KOPT-K1 (cell line): ENCODE results near the gene TCEAL8.
"Not testable (repeated sequence)": the region's sequence is repeated elsewhere in the genome, so short reads cannot be mapped to it uniquely, and the experiment has no call there.

Source experiments
- H3K27ac ChIP-seq: fragments of 200-600 bp; sonication (generic); 2 replicates; pipeline ENCODE4 v1.5.1; 2016; ENCODE audit warnings: antibody characterized with exemption, mild to moderate bottlenecking, low read depth, low read length; ENCODE audit not compliant: poor library complexity, severe bottlenecking
- H3K36me3 ChIP-seq: fragments of 200-600 bp; sonication (generic); 2 replicates; pipeline ENCODE4 v1.5.1; 2017; ENCODE audit warnings: antibody characterized with exemption, mild to moderate bottlenecking, low read length, moderate library complexity; ENCODE audit not compliant: insufficient read depth
- H3K9me3 ChIP-seq: fragments of 200-600 bp; sonication (generic); 2 replicates; pipeline ENCODE4 v1.5.1; 2017; ENCODE audit warnings: antibody characterized with exemption, low read length, mild to moderate bottlenecking; ENCODE audit not compliant: insufficient read depth, poor library complexity, severe bottlenecking

TCEAL8 gene

DNA sequence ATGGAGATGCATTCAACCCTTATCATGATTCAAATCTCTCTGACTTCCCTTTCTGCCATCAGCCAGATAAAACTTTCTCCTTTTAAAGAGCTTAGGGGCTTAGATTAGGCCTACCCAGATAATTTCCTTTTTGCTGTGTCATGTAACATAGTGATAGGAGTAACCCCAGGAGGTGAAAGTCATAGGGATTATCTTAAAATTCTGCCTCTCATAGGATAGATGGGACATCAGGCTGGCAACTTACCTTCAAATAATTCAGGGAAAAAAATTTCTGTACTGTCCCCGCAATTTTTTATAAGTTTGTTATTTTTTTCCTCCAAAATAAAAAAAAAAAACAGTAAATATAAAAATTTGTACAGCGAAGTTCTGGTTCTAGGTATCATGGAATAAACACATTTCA is 19.3 kb downstream of the TCEAL8 start:
- H3K9me3 ChIP-seq, H3K27ac ChIP-seq, H3K36me3 ChIP-seq: not testable (repeated sequence)

DNA sequence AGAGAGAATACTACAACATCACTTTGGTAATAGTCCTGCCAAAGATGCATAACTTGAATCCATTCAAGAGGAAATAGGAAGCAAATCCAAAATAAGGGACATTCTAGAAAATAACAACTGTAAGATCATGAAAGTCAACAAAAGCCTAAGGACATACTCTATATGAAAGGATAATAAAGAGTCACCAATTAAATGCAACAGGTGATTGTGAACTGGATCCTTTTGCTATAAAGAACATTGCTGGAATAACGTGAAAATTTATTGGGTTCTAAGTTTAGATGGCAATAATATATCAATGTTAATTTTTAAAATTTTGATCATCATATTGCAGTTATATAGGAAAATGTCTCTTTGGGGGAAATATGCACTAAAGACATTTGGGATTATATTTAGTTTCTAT is 20.1 kb downstream of the TCEAL8 start:
- Histone ChIP-seq H3K27ac (no peak overlapping the region), H3K9me3 (no peaks in the 10 kb centered on the region)

DNA sequence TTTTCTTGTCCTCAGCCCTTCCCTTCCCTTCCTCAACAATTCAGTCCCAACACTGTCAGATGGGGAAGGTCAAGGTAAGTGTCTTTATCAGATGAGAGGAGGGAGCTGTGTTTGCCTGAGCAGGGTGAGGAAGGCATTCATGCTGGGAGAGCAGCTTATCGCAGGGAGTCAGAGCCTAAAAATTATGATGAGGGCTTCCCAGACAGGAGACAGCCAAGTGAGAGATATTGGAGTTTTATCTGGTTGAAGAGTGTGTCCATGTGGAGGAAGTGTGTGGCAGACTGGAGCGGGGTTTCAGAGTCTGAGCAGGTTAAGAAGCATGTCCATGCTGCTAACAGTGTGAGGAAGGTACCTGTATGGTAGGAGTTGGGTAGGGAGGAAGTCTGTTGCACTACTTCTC is 21.7 kb downstream of the TCEAL8 start:
- H3K36me3 ChIP-seq: no peaks in the 10 kb centered on the region
- H3K27ac ChIP-seq: no peak overlapping the region
- H3K9me3 ChIP-seq: no peaks in the 10 kb centered on the region

More for the DNA sequence above, 20.1 kb downstream of the TCEAL8 start:
- no peaks in the 10 kb centered on the region for H3K36me3 ChIP-seq

DNA sequence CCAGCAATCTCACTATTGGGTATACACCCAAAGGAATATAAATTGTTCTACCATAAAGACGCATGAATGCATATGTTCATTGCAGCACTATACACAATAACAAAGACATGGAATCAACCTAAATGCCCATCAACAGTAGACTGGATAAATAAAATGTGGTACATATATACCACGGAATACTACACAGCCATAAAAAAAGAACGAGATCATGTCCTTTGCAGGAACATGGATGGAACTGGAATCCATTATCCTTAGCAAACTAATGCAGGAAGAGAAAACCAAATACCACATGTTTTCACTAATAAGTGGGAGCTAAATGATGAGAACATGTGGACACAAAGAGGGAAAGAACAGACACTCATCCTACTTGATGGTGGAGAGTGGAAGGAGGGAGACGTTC is 29.0 kb downstream of the TCEAL8 start:
- not testable (repeated sequence) for H3K9me3 ChIP-seq, H3K36me3 ChIP-seq, H3K27ac ChIP-seq

DNA sequence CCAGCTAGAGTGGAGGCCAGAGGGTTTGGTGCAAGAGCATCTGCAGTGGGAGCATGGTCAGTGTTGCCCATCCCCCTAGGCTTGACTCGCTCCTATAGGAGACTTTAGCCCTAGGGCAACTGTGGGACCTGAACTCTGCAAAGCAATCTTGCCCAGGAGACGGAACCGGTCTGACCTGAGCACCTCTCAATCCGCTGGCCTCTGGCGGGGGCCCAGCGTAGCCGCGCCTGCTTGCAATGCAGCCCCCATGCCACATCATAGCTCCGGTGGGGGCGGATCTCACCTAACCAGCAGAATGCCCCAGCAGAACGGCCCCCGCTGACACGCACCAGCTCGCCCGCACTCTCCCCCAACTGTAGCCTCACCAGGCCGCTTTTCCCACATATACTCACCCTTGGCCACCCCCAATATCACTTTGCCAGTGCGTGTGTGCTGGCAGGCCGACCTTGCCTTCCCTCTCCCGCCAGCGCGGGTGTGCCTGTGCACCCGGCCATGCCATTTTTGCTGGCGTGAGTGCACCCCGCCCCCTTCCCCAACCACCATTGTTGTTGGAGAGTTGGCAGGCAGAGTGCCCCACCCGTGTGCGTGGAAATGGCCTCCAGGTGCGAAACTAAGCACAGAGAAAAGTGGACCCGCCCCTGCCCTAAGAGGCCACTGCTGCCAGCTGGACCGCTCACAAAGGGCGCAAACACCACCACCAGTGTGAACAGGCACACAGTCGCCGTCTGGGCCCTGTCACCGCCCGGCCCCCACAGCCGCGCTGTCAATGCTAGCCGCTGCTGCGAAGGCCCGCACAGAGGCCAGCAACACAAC is 34.2 kb downstream of the TCEAL8 start:
- Histone ChIP-seq H3K36me3 (peaks cover 13% of the 10 kb centered on the region), H3K9me3 (no peaks in the 10 kb centered on the region), H3K27ac (no peak overlapping the region)

DNA sequence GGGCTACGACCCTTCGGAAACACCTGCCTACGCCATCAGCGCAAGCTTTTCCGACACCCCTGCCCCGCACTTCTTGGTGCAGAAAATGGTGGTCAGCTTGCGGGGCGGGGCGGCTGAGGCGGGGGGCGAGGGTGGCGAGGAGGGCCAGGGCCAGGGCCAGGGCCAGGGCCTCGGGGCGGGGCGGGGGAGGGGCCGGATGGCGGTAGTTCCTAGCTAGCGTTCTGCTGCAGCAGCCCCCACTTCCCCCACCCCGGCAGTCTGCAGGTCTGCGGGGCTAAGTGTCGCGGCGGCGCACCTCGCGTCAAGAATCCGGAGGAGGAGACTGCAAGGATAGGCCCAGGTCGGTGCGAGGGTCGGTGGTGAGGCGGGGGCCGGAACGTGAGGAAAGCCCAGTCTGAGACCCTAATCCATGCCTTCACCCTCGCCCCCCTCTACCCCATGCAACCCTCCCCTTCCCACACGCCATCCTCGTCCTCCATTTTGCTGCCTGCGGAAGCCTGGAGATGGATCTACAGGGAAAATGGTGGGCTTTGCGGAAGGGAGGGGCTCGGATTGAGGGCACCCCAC is 39.4 kb downstream of the TCEAL8 start:
- Histone ChIP-seq H3K9me3 (no peaks in the 10 kb centered on the region), H3K36me3 (peaks cover 13% of the 10 kb centered on the region), H3K27ac (peak overlapping the region; percentile 80)

DNA sequence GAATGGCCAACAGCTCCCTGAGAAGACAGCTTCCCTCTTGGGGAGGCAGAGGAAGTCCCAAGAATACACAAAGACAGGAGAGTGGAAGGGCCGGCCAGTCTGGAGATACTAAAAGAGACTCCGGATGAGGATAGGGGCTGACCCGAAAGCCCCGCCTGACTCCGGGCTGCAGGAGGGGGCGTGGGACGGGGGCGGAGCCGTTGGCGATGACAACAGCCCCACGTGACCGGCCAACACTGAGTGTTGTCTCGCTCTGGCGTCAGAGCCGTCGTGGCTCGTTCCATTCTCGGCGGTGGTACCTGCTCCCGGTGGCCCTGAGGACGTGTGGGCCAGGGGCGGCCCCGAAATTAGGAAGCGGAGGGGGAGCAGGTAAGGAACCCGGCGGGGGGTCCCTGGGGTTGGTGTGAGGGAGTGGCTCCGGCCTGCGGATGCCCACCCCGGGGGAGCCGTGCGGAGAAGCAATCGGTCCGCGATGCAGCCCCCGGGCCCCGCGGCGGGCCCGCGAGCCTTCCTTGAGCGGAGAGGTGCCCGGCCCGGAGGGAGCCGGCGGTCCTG is 40.0 kb downstream of the TCEAL8 start, which contains the start of gene BEX4:
TSS of gene BEX4 (plus strand) at position 239 of the 555 bp plus-strand sequence. CDS start 1,046 bp downstream, outside the sequence.
- peak within 1 kb of the TSS; percentile 80 for H3K27ac ChIP-seq
- no peaks in the 10 kb centered on the region for H3K9me3 ChIP-seq
- peaks cover 13% of the 10 kb centered on the region for H3K36me3 ChIP-seq

DNA sequence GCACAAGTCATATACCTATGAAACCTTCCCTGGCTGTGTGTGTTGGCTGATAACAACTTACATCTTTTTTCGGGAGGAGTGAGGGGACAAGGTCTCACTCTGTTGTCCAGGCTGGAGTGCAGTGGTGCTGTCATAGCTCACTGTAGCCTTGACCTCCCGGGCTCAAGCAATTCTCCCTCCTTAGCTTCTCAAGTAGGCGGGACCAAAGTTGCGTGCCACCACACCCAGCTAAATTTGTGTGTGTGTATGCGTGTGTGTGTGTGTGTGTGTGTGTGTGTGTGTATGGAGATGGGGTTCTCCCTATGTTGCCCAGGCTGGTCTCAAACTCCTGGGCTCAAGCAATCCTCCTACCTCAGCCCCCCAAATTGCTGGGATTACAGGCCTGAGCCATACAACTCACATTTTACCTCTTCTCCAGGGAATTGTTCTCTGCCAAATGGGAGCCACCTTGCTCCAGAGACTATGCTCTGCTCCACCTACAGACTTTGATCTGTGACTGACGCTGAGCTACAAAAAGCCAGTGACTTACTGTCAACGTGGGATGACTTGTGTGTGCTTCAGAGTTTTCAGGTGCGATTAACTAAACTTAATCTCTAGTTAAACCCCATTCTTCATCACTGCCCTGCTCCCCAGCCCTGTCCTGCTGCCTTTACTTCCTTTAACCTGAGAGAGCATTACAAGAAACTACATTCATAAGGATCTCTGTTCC is 42.1 kb downstream of the TCEAL8 start:
- peaks cover 13% of the 10 kb centered on the region for H3K36me3 ChIP-seq
- H3K9me3 ChIP-seq: no peaks in the 10 kb centered on the region
- no peak overlapping the region for H3K27ac ChIP-seq

DNA sequence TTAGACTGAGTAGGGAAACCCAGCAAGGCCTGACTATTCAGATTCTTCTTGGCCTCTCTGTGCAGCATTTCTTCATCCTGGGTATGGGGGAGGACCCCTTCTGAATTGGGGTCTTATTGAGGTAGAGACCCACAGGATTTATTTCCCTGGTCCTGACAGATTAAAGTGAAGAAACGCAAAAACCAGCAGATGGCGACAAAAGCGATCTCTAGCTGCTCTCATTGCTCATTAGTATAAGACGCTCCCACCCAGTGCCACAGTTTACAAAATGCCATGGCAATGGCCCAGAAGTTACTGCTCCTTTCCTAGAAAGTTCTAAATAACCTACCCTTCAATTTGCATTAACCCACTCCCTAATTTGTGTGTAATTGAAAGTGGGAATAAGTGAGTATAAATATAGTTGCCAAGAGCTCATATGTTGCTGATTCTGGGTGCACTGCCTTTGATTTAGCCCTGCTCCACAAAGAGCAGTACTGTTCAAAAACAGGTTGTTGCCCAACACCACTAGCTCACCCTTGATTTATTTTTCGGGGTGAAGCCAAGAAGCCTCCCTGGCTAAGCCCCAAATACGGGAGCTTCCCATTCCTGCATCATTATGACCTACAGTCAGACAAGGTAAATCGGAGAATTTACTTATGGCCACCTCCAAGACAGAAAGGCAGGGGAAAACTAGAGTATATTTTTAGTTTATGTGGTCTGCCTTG is 43.8 kb downstream of the TCEAL8 start:
- no peak overlapping the region for H3K27ac ChIP-seq
- no peaks in the 10 kb centered on the region for H3K36me3 ChIP-seq
- no peaks in the 10 kb centered on the region for H3K9me3 ChIP-seq

DNA sequence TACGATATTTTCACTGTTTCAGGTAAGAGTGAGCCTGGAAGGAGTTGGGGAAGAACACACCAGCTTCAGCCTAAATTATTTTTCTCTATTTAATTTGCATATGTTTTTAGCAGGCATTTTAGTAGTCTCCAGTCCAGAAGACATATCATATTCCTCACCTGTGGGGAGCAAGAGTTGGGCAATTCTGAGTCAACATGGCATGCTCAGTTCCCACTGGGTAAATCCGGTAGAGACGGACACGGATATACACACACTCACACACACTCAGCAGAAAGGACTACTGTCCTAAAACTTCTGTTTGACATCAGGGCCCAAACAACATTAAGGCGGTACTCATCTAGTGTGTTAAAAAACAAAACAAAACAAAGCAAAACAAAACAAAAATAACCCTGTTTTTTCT is 44.9 kb downstream of the TCEAL8 start:
- Histone ChIP-seq H3K9me3 (no peaks in the 10 kb centered on the region), H3K27ac (no peak overlapping the region), H3K36me3 (no peaks in the 10 kb centered on the region)
